SK-N-SH treated with all-trans-retinoic acid at 6 μM for 48 hours (cell line): ENCODE results near the gene FRYL.

ENCODE experiments used
- ARNTL ChIP-seq: fragments of 450-650 bp; formaldehyde crosslinking; IDR thresholded peaks from 2 replicates; pipeline ENCODE4 v1.5.0; 2020; ENCODE audit warnings: low read depth, mild to moderate bottlenecking, moderate library complexity, borderline replicate concordance
- CSDC2 ChIP-seq: fragments of 250-450 bp; sonication (Bioruptor Pico); IDR thresholded peaks from 2 replicates; pipeline ENCODE4 v1.5.0; 2020; ENCODE audit warnings: mild to moderate bottlenecking, moderate library complexity
- ESRRG ChIP-seq: fragments of 250-450 bp; sonication (Bioruptor Pico); IDR thresholded peaks from 2 replicates; pipeline ENCODE4 v1.6.1; 2021; ENCODE audit warnings: mild to moderate bottlenecking
- GLIS3 ChIP-seq: fragments of 250-450 bp; sonication (Bioruptor Pico); IDR thresholded peaks from 2 replicates; pipeline ENCODE4 v1.5.0; 2020; ENCODE audit warnings: mild to moderate bottlenecking, moderate library complexity
- RARB ChIP-seq: fragments of 250-450 bp; sonication (Bioruptor Pico); IDR thresholded peaks from 2 replicates; pipeline ENCODE4 v1.8.0; 2021; ENCODE audit warnings: mild to moderate bottlenecking, moderate library complexity
- ZC3H10 ChIP-seq: fragments of 250-450 bp; sonication (Bioruptor Pico); IDR thresholded peaks from 2 replicates; pipeline ENCODE4 v1.5.1; 2021; ENCODE audit warnings: mild to moderate bottlenecking, moderate library complexity
- ZFP3 ChIP-seq: fragments of 250-450 bp; sonication (Bioruptor Pico); IDR thresholded peaks from 2 replicates; pipeline ENCODE4 v1.5.0; 2020; ENCODE audit warnings: mild to moderate bottlenecking, moderate library complexity
- ZFP30 ChIP-seq: fragments of 450-650 bp; formaldehyde crosslinking; IDR thresholded peaks from 2 replicates; pipeline ENCODE4 v1.5.0; 2022; ENCODE audit warnings: mild to moderate bottlenecking, moderate library complexity
- ZNF70 ChIP-seq: fragments of 450-650 bp; formaldehyde crosslinking; IDR thresholded peaks from 2 replicates; pipeline ENCODE4 v1.5.0; 2020; ENCODE audit warnings: mild to moderate bottlenecking, moderate library complexity
- ZNF8 ChIP-seq: fragments of 450-650 bp; formaldehyde crosslinking; IDR thresholded peaks from 2 replicates; pipeline ENCODE4 v1.5.0; 2020; ENCODE audit warnings: mild to moderate bottlenecking, moderate library complexity
- TF ChIP-seq, protein P1 (sequence below): fragments of 250-450 bp; sonication (Bioruptor Pico); IDR thresholded peaks from 2 replicates; pipeline ENCODE4 v1.8.0; 2021; ENCODE audit warnings: low read depth, mild to moderate bottlenecking, moderate library complexity, borderline replicate concordance
- TF ChIP-seq, protein P2 (sequence below): fragments of 250-450 bp; sonication (Bioruptor Pico); IDR thresholded peaks from 2 replicates; pipeline ENCODE4 v1.5.1; 2020; ENCODE audit warnings: low read depth, mild to moderate bottlenecking, moderate library complexity
- TF ChIP-seq, protein P3 (sequence below): fragments of 250-450 bp; sonication (Bioruptor Pico); IDR thresholded peaks from 2 replicates; pipeline ENCODE4 v1.8.0; 2020; ENCODE audit warnings: mild to moderate bottlenecking, moderate library complexity, borderline replicate concordance
- TF ChIP-seq, protein P4 (sequence below): fragments of 250-450 bp; sonication (Bioruptor Pico); IDR thresholded peaks from 2 replicates; pipeline ENCODE4 v1.5.1; 2021; ENCODE audit warnings: mild to moderate bottlenecking, moderate library complexity

DNA sequence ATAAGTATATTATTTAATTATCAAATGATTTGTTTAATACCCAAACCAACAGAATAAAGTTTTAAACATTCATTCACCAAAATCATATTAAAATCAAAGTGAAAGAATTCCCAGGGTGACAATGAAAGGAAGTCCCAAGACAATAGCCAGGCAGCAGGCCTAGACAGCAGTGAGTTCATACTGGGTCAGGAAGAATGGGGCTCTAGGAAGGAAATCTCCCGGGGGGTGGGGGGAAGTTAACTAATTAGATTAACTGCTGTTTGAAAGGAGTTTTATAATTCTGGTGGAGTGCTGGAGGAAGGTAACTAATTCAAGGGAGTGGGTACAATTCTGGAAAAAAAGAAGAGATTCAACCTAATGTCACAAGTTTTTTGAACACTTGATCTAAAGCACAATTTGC, 185.9 kb downstream of the FRYL start:
- TF ChIP-seq ZFP30 (CRISPR knock-in tag) (no peak), ZFP3 (CRISPR knock-in tag) (no peak), RARB (CRISPR knock-in tag) (no peak), ZNF70 (no peak), ZNF8 (CRISPR knock-in tag) (no peak), GLIS3 (CRISPR knock-in tag) (no peak), ESRRG (CRISPR knock-in tag) (no peak), CSDC2 (CRISPR knock-in tag) (no peak), ZC3H10 (no peak), ARNTL (CRISPR knock-in tag) (no peak)
- TF ChIP-seq, protein P1, sequence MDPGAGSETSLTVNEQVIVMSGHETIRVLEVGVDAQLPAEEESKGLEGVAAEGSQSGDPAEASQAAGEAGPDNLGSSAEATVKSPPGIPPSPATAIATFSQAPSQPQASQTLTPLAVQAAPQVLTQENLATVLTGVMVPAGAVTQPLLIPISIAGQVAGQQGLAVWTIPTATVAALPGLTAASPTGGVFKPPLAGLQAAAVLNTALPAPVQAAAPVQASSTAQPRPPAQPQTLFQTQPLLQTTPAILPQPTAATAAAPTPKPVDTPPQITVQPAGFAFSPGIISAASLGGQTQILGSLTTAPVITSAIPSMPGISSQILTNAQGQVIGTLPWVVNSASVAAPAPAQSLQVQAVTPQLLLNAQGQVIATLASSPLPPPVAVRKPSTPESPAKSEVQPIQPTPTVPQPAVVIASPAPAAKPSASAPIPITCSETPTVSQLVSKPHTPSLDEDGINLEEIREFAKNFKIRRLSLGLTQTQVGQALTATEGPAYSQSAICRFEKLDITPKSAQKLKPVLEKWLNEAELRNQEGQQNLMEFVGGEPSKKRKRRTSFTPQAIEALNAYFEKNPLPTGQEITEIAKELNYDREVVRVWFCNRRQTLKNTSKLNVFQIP (CRISPR knock-in tag): no peak
- TF ChIP-seq, protein P2, sequence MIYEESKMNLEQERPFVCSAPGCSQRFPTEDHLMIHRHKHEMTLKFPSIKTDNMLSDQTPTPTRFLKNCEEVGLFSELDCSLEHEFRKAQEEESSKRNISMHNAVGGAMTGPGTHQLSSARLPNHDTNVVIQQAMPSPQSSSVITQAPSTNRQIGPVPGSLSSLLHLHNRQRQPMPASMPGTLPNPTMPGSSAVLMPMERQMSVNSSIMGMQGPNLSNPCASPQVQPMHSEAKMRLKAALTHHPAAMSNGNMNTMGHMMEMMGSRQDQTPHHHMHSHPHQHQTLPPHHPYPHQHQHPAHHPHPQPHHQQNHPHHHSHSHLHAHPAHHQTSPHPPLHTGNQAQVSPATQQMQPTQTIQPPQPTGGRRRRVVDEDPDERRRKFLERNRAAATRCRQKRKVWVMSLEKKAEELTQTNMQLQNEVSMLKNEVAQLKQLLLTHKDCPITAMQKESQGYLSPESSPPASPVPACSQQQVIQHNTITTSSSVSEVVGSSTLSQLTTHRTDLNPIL (CRISPR knock-in tag): no peak
- TF ChIP-seq, protein P3, sequence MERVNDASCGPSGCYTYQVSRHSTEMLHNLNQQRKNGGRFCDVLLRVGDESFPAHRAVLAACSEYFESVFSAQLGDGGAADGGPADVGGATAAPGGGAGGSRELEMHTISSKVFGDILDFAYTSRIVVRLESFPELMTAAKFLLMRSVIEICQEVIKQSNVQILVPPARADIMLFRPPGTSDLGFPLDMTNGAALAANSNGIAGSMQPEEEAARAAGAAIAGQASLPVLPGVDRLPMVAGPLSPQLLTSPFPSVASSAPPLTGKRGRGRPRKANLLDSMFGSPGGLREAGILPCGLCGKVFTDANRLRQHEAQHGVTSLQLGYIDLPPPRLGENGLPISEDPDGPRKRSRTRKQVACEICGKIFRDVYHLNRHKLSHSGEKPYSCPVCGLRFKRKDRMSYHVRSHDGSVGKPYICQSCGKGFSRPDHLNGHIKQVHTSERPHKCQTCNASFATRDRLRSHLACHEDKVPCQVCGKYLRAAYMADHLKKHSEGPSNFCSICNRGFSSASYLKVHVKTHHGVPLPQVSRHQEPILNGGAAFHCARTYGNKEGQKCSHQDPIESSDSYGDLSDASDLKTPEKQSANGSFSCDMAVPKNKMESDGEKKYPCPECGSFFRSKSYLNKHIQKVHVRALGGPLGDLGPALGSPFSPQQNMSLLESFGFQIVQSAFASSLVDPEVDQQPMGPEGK: peak; percentile 93; the same call in 1 of the 2 replicates
- TF ChIP-seq, protein P4, sequence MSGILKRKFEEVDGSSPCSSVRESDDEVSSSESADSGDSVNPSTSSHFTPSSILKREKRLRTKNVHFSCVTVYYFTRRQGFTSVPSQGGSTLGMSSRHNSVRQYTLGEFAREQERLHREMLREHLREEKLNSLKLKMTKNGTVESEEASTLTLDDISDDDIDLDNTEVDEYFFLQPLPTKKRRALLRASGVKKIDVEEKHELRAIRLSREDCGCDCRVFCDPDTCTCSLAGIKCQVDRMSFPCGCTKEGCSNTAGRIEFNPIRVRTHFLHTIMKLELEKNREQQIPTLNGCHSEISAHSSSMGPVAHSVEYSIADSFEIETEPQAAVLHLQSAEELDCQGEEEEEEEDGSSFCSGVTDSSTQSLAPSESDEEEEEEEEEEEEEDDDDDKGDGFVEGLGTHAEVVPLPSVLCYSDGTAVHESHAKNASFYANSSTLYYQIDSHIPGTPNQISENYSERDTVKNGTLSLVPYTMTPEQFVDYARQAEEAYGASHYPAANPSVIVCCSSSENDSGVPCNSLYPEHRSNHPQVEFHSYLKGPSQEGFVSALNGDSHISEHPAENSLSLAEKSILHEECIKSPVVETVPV (CRISPR knock-in tag): no peak
